Heart right ventricle (tissue), 16 donors: Measurements from ENCODE around the gene TOMM5. TPM values are rescaled to one million over a fixed set of nuclear protein-coding genes. Genes with fewer than 3 reads are reported as not detected.

Source experiments
- ATAC-seq, 8 donors: fragments of 200-7000 bp; cut with Tn5 transposase; one replicate each; pipeline ENCODE4 v1.9.1; 2020; ENCODE audit warnings: mild to moderate bottlenecking in 8 of 8, moderate library complexity in 8 of 8, moderate number of reproducible peaks in 1 of 8
- DNase-seq, 2 donors: peaks; one replicate each; pipeline ENCODE4 v3.0.0-alpha.2; 2020
- H3K27ac ChIP-seq, 10 donors: fragments of 200-600 bp; sonication (generic) in 2 of 10; one replicate each; pipeline versions ENCODE4 v1.5.0 to v1.8.0; 2020 to 2022; ENCODE audit warnings: mild to moderate bottlenecking in 3 of 10
- H3K27me3 ChIP-seq, 7 donors: fragments of 200-600 bp; one replicate each; pipeline ENCODE4 v1.8.0; 2021 to 2022; ENCODE audit warnings: mild to moderate bottlenecking in 2 of 7
- H3K36me3 ChIP-seq, 9 donors: fragments of 200-600 bp; sonication (generic) in 1 of 9; one replicate each; pipeline versions ENCODE4 v1.5.0 to v1.8.0; 2020 to 2022; ENCODE audit warnings: mild to moderate bottlenecking in 2 of 9
- H3K4me1 ChIP-seq, 9 donors: fragments of 200-600 bp; sonication (generic) in 1 of 9; one replicate each; pipeline versions ENCODE4 v1.5.0 to v1.8.0; 2020 to 2022; ENCODE audit warnings: mild to moderate bottlenecking in 4 of 9
- H3K4me3 ChIP-seq, 10 donors: fragments of 200-600 bp; sonication (generic) in 2 of 10; one replicate each; pipeline versions ENCODE4 v1.5.0 to v1.8.0; 2020 to 2022; ENCODE audit warnings: mild to moderate bottlenecking in 7 of 10, moderate library complexity in 2 of 10
- H3K9me3 ChIP-seq, 11 donors: fragments of 200-600 bp in 10 of 11; sonication (generic) in 2 of 11; one replicate each; pipeline versions ENCODE4 v1.5.0 to v1.8.0; 2013 to 2022; ENCODE audit warnings: mild to moderate bottlenecking in 2 of 11, control low read depth in 1 of 11, moderate library complexity in 1 of 11
- WGBS, 2 donors: extraction: QIAGEN DNeasy Blood & Tissue Kit; methylation state at CpG; one replicate each; pipeline ENCODE4 v1.1.7; 2013; ENCODE audit warnings: inconsistent platforms in 1 of 2; 5-methylcytosine and 5-hydroxymethylcytosine counted together
- intact Hi-C, 10 donors: fragments of 100-400 bp; cut with DNase I; formaldehyde crosslinking; loops; one replicate each; pipeline versions ENCODE4 v1.11.1 to v1.14.2; 2022
- polyA plus RNA-seq, 2 donors: library from polyadenylated mRNA; stranded (reverse); fragments of 200-250 nt; gene quantifications; one replicate each; pipeline ENCODE4 v1.2.3, GENCODE V29; 2013
- total RNA-seq, 10 donors: library from RNA; stranded (reverse); fragmentation: NEBNext Ultra II Directional in 3 of 10; extraction: Animal tissue kit (Norgen Biotek cat#: 25700) in 3 of 10; gene quantifications; one replicate each; pipeline versions ENCODE4 v1.2.1 to v1.2.4, GENCODE V29; 2021 to 2023
- TF ChIP-seq, protein P1 (sequence below), 9 donors: fragments of 200-600 bp; sonication (generic) in 2 of 9; IDR thresholded peaks; one replicate each; pipeline versions ENCODE4 v1.5.0 to v1.8.0; 2021 to 2022; ENCODE audit warnings: antibody characterized with exemption in 9 of 9, mild to moderate bottlenecking in 5 of 9, moderate library complexity in 1 of 9
- donor health status: Arrhythmogenic right ventricular cardiomyopathy.
- donor health status: ischemic (EF 13 %, LVEDD 7.1; RV severe dilation, severe dysfunction).
- donor health status: healthy with polysubstance abuse.
- donor health status: DM: no; HTN: yes; CAD: no.
- donor health status: DM: no; HTN: no; CAD: no.
- donor health status: ischemic (EF 25% LVEDD 6.9; RV normal size, moderate dysfunction).
- donor health status: ischemic (EF 25% LVEDD 5.7; RV mildly dilated, moderate dysfunction).
- donor health status: healthy.
- donor health status: DM: yes; HTN: yes; CAD: no.
- donor health status: Ischemic cardiomyopathy.
- donor health status: ischemic (EF 35%, LVEDD 5.7; RV mildly dilated, moderate dysfunction).
- donor health status: nonischemic (EF 11% LVEDD 7.7; RV severe dilation, severe dysfunction).
- donor health status: DM: yes; HTN: yes; CAD: no.
- donor health status: PGD.
- donor health status: ischemic (EF 29% LVEDD 5.4; RV normal size, mild dysfunction).
- donor health status: nonischemic (EF 23%, LVEDD 6.1; RV moderate dilation, normal function).

TOMM5 gene
- total and polyA plus RNA-seq, 12 donors = 45.7 to 145 (median 52.8) TPM

DNA sequence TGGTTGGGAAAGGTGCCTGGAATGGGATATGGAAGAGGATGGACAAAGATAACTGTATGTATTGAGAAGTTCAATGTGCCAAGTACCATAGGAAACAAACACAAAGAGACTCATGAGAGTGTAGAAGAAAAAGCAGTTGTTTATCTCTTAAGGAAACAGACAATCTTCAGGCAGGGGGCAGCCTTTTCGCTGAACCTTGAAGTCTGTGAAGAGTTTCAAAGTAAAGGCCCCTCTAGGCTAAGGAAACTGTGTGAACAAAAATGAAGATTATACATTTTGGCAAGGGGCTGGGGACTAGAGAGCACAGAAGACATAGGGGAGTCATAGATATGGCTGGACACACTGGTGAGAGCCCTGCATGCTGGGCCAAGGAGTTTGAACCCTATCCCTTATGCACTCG lies 30.9 kb upstream of the TOMM5 start:
- DNase-seq (no peak), ATAC-seq (no peak)
- intact Hi-C loops = no loop called here
- Histone ChIP-seq H3K27me3 (no peaks in the 10 kb centered on the region), H3K4me3 (no peak overlapping the region), H3K4me1 (no peaks in the 10 kb centered on the region), H3K9me3 (no peaks in the 10 kb centered on the region), H3K36me3 (no peaks in the 10 kb centered on the region), H3K27ac (no peak overlapping the region)
- WGBS, 2 donors = 70 to 72% methylated on average over 2 of the region's 2 CpGs
- TF ChIP-seq, protein P1, sequence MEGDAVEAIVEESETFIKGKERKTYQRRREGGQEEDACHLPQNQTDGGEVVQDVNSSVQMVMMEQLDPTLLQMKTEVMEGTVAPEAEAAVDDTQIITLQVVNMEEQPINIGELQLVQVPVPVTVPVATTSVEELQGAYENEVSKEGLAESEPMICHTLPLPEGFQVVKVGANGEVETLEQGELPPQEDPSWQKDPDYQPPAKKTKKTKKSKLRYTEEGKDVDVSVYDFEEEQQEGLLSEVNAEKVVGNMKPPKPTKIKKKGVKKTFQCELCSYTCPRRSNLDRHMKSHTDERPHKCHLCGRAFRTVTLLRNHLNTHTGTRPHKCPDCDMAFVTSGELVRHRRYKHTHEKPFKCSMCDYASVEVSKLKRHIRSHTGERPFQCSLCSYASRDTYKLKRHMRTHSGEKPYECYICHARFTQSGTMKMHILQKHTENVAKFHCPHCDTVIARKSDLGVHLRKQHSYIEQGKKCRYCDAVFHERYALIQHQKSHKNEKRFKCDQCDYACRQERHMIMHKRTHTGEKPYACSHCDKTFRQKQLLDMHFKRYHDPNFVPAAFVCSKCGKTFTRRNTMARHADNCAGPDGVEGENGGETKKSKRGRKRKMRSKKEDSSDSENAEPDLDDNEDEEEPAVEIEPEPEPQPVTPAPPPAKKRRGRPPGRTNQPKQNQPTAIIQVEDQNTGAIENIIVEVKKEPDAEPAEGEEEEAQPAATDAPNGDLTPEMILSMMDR (IDR thresholded peaks at IDR 0.05) = no peak

DNA sequence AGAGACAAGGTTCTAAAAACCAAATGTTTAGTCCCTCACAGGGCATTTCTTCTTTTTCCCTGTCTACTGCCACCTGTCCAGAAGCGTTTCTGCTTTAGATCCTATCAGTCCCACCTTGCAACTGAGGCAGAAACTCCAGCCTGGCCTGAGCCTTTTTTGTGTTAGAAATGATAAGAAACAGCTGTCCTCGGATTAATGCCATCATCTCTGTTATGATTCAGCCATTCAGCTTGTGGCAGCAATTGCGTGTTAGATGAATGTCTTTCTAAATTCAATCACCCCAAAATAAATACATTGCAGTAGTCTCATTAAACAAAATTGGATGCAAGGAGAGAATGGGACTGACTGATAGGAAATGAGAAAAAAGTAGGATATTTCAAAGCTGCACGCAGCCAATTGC lies 30.1 kb upstream of the TOMM5 start:
- intact Hi-C loops = no loop called here
- peaks cover 0 to 5% (median 0%) of the 10 kb centered on the region in 7 donors for H3K27me3 ChIP-seq
- TF ChIP-seq, protein P1 (IDR thresholded peaks at IDR 0.05) = no peak
- no peak overlapping the region for H3K27ac ChIP-seq
- H3K4me1 ChIP-seq = no peaks in the 10 kb centered on the region
- H3K9me3 ChIP-seq = no peaks in the 10 kb centered on the region
- no peak overlapping the region for H3K4me3 ChIP-seq
- 81 to 87% methylated on average over 4 of the region's 4 CpGs for WGBS, 2 donors
- no peak for ATAC-seq
- H3K36me3 ChIP-seq = no peaks in the 10 kb centered on the region
- no peak for DNase-seq

DNA sequence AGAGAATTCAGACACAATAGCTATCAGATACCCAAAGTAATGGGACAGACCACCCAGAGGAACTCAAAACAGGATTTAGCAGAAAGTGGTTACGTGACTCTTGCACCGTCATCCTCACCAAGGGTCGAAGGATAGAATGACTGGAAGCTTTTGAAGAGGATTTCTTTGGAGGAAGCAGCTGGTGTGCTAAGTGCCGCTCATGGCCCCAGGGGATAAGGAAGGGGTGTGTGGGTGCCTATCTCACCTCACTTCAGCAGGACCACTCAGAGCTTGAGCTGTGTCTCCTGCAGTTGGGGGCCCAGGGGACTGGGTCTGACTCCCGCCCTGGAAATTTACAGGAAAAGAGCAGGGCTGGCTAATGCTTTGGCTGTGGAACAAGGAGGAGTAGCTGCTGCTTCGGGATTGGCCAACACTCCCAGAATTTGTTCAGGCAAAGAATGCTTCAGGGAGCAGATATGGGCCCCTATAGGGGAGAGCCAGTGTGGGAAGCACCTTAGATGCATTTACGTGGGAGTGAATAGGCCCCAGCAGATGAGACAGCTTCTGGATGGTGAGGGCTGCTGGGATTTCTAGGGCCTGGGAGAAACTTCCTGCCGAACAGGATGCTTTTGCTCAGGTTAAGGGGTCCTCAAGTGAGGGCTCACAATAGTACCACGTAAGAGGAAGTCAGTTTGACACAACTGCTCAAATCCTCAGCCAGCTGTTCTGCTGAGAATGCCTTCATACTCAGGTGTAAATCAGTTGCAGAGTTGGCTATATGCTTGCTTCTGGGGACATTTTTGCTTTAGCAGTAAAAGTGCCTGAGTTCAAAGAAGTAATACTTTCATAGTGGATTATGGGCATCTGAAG lies 29.1 kb upstream of the TOMM5 start:
- WGBS, 2 donors = 53 to 62% methylated on average over 9 of the region's 9 CpGs
- H3K9me3 ChIP-seq = no peaks in the 10 kb centered on the region
- DNase-seq (no peak), ATAC-seq (peak in 1 of 8 donors; percentile 30)
- no peaks in the 10 kb centered on the region for H3K36me3 ChIP-seq
- intact Hi-C loops = no loop called here
- peaks cover 0 to 5% (median 0%) of the 10 kb centered on the region in 7 donors for H3K27me3 ChIP-seq
- TF ChIP-seq, protein P1 (IDR thresholded peaks at IDR 0.05) = no peak
- no peak overlapping the region for H3K27ac ChIP-seq
- no peaks in the 10 kb centered on the region for H3K4me1 ChIP-seq
- H3K4me3 ChIP-seq = no peak overlapping the region

DNA sequence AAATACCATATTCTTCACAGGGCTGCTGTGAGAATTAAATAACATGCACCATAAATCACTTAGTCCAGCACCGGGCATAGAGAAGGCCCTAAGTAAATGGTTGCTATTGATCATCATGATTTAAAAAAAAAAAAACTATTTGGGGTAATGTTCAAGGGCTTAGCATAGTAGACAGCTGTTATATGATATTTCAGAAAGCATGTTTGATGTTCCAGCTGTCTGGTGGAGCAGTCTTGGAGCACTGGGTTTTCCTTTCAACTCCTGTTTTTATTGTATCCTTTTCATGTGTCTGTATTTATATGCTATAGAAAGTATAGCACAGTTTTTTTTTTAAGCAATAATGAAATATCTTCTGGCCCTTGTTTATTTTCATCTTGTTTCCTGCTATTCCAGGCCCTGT lies 28.0 kb upstream of the TOMM5 start:
- TF ChIP-seq, protein P1 (IDR thresholded peaks at IDR 0.05) = no peak
- peaks cover 0 to 5% (median 0%) of the 10 kb centered on the region in 7 donors for H3K27me3 ChIP-seq
- WGBS, 2 donors = 96 to 97% methylated on average over 1 of the region's 1 CpG
- no peak overlapping the region for H3K4me3 ChIP-seq
- intact Hi-C loops = no loop called here
- no peaks in the 10 kb centered on the region for H3K36me3 ChIP-seq
- no peaks in the 10 kb centered on the region for H3K9me3 ChIP-seq
- no peak overlapping the region for H3K27ac ChIP-seq
- ATAC-seq (no peak), DNase-seq (no peak)
- H3K4me1 ChIP-seq = no peaks in the 10 kb centered on the region
